Osteocyte (in vitro differentiated cells): ENCODE results near the gene TAS2R43. TPM values are rescaled to one million over a fixed set of nuclear protein-coding genes. Genes with fewer than 3 reads are reported as not detected.

Source experiments
- total RNA-seq: library from RNA; stranded (reverse); gene quantifications from 2 replicates; pipeline ENCODE4 v1.2.1, GENCODE V29; 2021

TAS2R43 gene
- total RNA-seq, 1 donor from 2014 or later = 0.86 TPM

Other genes with a start within 250 kb of the TAS2R43 start
- 2.2 and 4.4 TPM in 2 replicates for gene PRR4, start 242.8 kb downstream of the TAS2R43 start, total RNA-seq
- gene PRH1, start 208.1 kb downstream of the TAS2R43 start, total RNA-seq = 18.4 and 19.1 TPM in 2 replicates
- gene TAS2R13, start 182.8 kb downstream of the TAS2R43 start, total RNA-seq = 1.2 and 2.4 TPM in 2 replicates
- gene PRH2, start 163.1 kb downstream of the TAS2R43 start, total RNA-seq = not detected in 2 replicates
- gene TAS2R14, start 153.1 kb downstream of the TAS2R43 start, total RNA-seq = 2.7 and 3.8 TPM in 2 replicates
- 1.6 and 3.1 TPM in 2 replicates for gene TAS2R50, start 105.4 kb downstream of the TAS2R43 start, total RNA-seq
- 2.3 and 2.8 TPM in 2 replicates for gene TAS2R20, start 94.0 kb downstream of the TAS2R43 start, total RNA-seq
- 3.7 and 5.2 TPM in 2 replicates for gene TAS2R19, start 69.7 kb downstream of the TAS2R43 start, total RNA-seq
- gene TAS2R31, start 60.9 kb downstream of the TAS2R43 start, total RNA-seq = 2.3 and 4.9 TPM in 2 replicates
- gene TAS2R46, start 30.0 kb downstream of the TAS2R43 start, total RNA-seq = 1.3 and 1.5 TPM in 2 replicates
- 2.6 and 3.4 TPM in 2 replicates for gene TAS2R30, start 42.3 kb upstream of the TAS2R43 start, total RNA-seq
- gene SMIM10L1, start 78.9 kb upstream of the TAS2R43 start, total RNA-seq = 9.7 TPM in 2 replicates
- not detected in 2 replicates for gene TAS2R42, start 94.6 kb upstream of the TAS2R43 start, total RNA-seq
- gene PRB3, start 177.4 kb upstream of the TAS2R43 start, total RNA-seq = not detected in 2 replicates
- not detected in 2 replicates for gene PRB4, start 218.1 kb upstream of the TAS2R43 start, total RNA-seq